IMR-90 (cell line): Measurements from ENCODE around the gene PPP1CA. TPM values are rescaled to one million over a fixed set of nuclear protein-coding genes. Genes with fewer than 3 reads are reported as not detected.

Experiments used
- ATAC-seq: fragments of 200-7000 bp; cut with Tn5 transposase; 2 replicates; pipeline ENCODE4 v1.9.1; 2020; ENCODE audit warnings: low read depth, mild to moderate bottlenecking, moderate library complexity
- BruUV-seq: library from RNA; stranded (reverse); fragments of 400-500 nt; replicated peaks from 2 replicates; lab custom pipeline; 2021; lab: Mats Ljungman, UMichigan
- CTCF ChIA-PET: fragments of 300-600 bp; formaldehyde crosslinking; extraction: SDS; loops from one replicate; lab custom pipeline; 2021; ENCODE audit warnings: antibody characterized with exemption; lab: Yijun Ruan, JAX
- POLR2A ChIA-PET: fragments of 300-600 bp; sonication (Branson Sonifier 250); formaldehyde crosslinking; loops from one replicate; lab custom pipeline; 2022; ENCODE audit warnings: antibody characterized with exemption; ENCODE audit not compliant: unreplicated experiment; lab: Charles Lee
- DNase-seq: peaks from one replicate; pipeline ENCODE4 v3.0.0; 2013
- H2AFZ ChIP-seq: replicated peaks from 2 replicates; pipeline ENCODE3; 2013; ENCODE audit warnings: low read length, mild to moderate bottlenecking; ENCODE audit not compliant: poor library complexity
- H2AK5ac ChIP-seq: 2 replicates; pipeline ENCODE4 v1.6.1; 2013; ENCODE audit warnings: low read depth, low read length, inconsistent platforms
- H2AK9ac ChIP-seq: replicated peaks from 2 replicates; pipeline ENCODE3; 2013; ENCODE audit warnings: mild to moderate bottlenecking, low read depth, low read length, moderate library complexity; ENCODE audit not compliant: poor library complexity
- H2BK120ac ChIP-seq: 2 replicates; pipeline ENCODE4 v1.6.1; 2013; ENCODE audit warnings: low read depth, low read length, inconsistent platforms
- H2BK15ac ChIP-seq: 3 replicates; pipeline ENCODE4 v1.6.1; 2013; ENCODE audit warnings: low read depth, low read length, inconsistent platforms
- H2BK20ac ChIP-seq: 2 replicates; pipeline ENCODE4 v1.6.1; 2013; ENCODE audit warnings: low read depth, mild to moderate bottlenecking, inconsistent platforms, low read length, moderate library complexity
- H2BK5ac ChIP-seq: 2 replicates; pipeline ENCODE4 v1.6.1; 2013; ENCODE audit warnings: mild to moderate bottlenecking, low read depth, low read length, inconsistent platforms; ENCODE audit not compliant: poor library complexity, severe bottlenecking
- H3K14ac ChIP-seq: replicated peaks from 2 replicates; pipeline ENCODE4 v1.6.1; 2013; ENCODE audit warnings: low read depth, low read length, inconsistent platforms
- H3K18ac ChIP-seq: 2 replicates; pipeline ENCODE4 v1.6.1; 2013; ENCODE audit warnings: low read depth, low read length, control low read depth
- H3K23ac ChIP-seq: 2 replicates; pipeline ENCODE4 v1.6.1; 2013; ENCODE audit warnings: low read depth, low read length, inconsistent platforms
- H3K27ac ChIP-seq: 2 replicates; pipeline ENCODE4 v1.5.1; 2013; ENCODE audit warnings: mild to moderate bottlenecking, control low read depth, low read length; ENCODE audit not compliant: insufficient read depth
- H3K27me3 ChIP-seq: 2 replicates; pipeline ENCODE4 v1.6.1; 2013; ENCODE audit warnings: low read length; ENCODE audit not compliant: control insufficient read depth, insufficient read depth
- H3K36me3 ChIP-seq: 2 replicates; pipeline ENCODE4 v1.6.1; 2013; ENCODE audit warnings: low read length, mixed read lengths; ENCODE audit not compliant: control insufficient read depth, insufficient read depth
- H3K4ac ChIP-seq: 2 replicates; pipeline ENCODE4 v1.6.1; 2013; ENCODE audit warnings: low read depth, low read length, inconsistent platforms
- H3K4me1 ChIP-seq: 2 replicates; pipeline ENCODE4 v1.6.1; 2013; ENCODE audit warnings: low read length, mixed read lengths; ENCODE audit not compliant: control insufficient read depth, insufficient read depth
- H3K4me2 ChIP-seq: 2 replicates; pipeline ENCODE4 v1.6.1; 2013; ENCODE audit warnings: low read depth, mild to moderate bottlenecking, control low read depth, low read length, moderate library complexity
- H3K4me3 ChIP-seq: 2 replicates; pipeline ENCODE4 v1.5.1; 2013; ENCODE audit warnings: low read depth, mild to moderate bottlenecking, control low read depth, low read length, moderate library complexity; ENCODE audit not compliant: insufficient read depth
- H3K56ac ChIP-seq: 2 replicates; pipeline ENCODE4 v1.6.1; 2013; ENCODE audit warnings: low read length, inconsistent platforms; ENCODE audit not compliant: insufficient read depth; ENCODE audit errors: extremely low read depth
- H3K79me1 ChIP-seq, 2 experiments: 2 replicates each; pipeline ENCODE4 v1.6.1; 2013; ENCODE audit warnings: low read length in 2 of 2, inconsistent platforms in 1 of 2, low read depth in 1 of 2
- H3K9ac ChIP-seq: 2 replicates; pipeline ENCODE4 v1.6.1; 2013; ENCODE audit warnings: low read depth, low read length, control low read depth
- H3K9me1 ChIP-seq: 2 replicates; pipeline ENCODE4 v1.6.1; 2013; ENCODE audit warnings: low read length, inconsistent platforms; ENCODE audit not compliant: insufficient read depth
- H3K9me3 ChIP-seq: 2 replicates; pipeline ENCODE4 v1.6.1; 2013; ENCODE audit warnings: low read length; ENCODE audit not compliant: control insufficient read depth, insufficient read depth
- H4K20me1 ChIP-seq: 2 replicates; pipeline ENCODE4 v1.6.1; 2013; ENCODE audit warnings: low read length, inconsistent platforms; ENCODE audit not compliant: insufficient read depth
- H4K5ac ChIP-seq: 2 replicates; pipeline ENCODE4 v1.6.1; 2013; ENCODE audit warnings: mild to moderate bottlenecking, low read depth, low read length, control low read depth
- H4K8ac ChIP-seq, 2 experiments: 2 replicates each; pipeline ENCODE4 v1.6.1; 2013; ENCODE audit warnings: low read depth in 2 of 2, low read length in 2 of 2, control low read depth in 1 of 2, inconsistent platforms in 1 of 2
- H4K91ac ChIP-seq: 2 replicates; pipeline ENCODE4 v1.6.1; 2013; ENCODE audit warnings: low read depth, low read length, inconsistent platforms; ENCODE audit not compliant: insufficient read depth
- CEBPB ChIP-seq: IDR thresholded peaks from 2 replicates; pipeline ENCODE4 v1.6.1; 2012; ENCODE audit warnings: low read depth, low read length, improper control_type of control experiment
- MAZ ChIP-seq: IDR thresholded peaks from 2 replicates; pipeline ENCODE4 v1.6.1; 2012; ENCODE audit warnings: low read depth, mild to moderate bottlenecking, low read length, improper control_type of control experiment, moderate library complexity, borderline replicate concordance
- RAD21 ChIP-seq: IDR thresholded peaks from 2 replicates; pipeline ENCODE4 v1.6.1; 2012; ENCODE audit warnings: low read length, improper control_type of control experiment
- WGBS, 2 experiments: methylation state at CpG; one replicate each; pipeline versions ENCODE4 v1.1.5 to v1.1.7; 2013; ENCODE audit warnings: missing lambda C conversion rate in 2 of 2; ENCODE audit not compliant: insufficient read length in 1 of 2; ENCODE audit errors: extremely low coverage in 2 of 2; 5-methylcytosine and 5-hydroxymethylcytosine counted together
- dilution Hi-C: fragments of 300-500 bp; cut with HindIII; formaldehyde crosslinking; loops from one replicate; pipeline ENCODE4 v1.14.3; 2018; ENCODE audit warnings: low sequenced_read_pairs; ENCODE audit not compliant: unreplicated experiment
- in situ Hi-C: fragments of 300-500 bp; cut with MboI; formaldehyde crosslinking; loops from 3 replicates; pipeline ENCODE4 v1.14.3; 2019; ENCODE audit warnings: low sequenced_read_pairs, inconsistent platforms, mixed read lengths
- intact Hi-C: fragments of 100-400 bp; cut with micrococcal nuclease; formaldehyde crosslinking; loops from 2 replicates; pipeline ENCODE4 v1.10.0; 2022
- polyA plus RNA-seq, 3 experiments: library from polyadenylated mRNA; depleted of rRNA; stranded (reverse); fragments of >200 nt; gene quantifications; 2 replicates each; pipeline ENCODE4 v1.2.3, GENCODE V29; 2012; ENCODE audit warnings: low replicate concordance in 1 of 3
- total RNA-seq: library from RNA; depleted of rRNA; stranded (reverse); fragments of >200 nt; gene quantifications from 2 replicates; pipeline ENCODE4 v1.2.3, GENCODE V29; 2012
- TF ChIP-seq, protein P1 (sequence below): fragments of 150-350 bp; IDR thresholded peaks from 2 replicates; pipeline ENCODE4 v1.6.1; 2016; ENCODE audit warnings: low read depth, mild to moderate bottlenecking, low read length, moderate library complexity, borderline replicate concordance

Gene PPP1CA
- total and polyA plus RNA-seq, 2 of the 4 experiments (the other 2 are of a cell fraction) = 228 to 313 TPM

GRCh38 chr11:67374571-67375281 is 26.9 kb downstream of the PPP1CA start:
- BruUV-seq = no TSS peak
- peak; percentile 0; the same call in 1 of the 2 replicates for ATAC-seq

More at GRCh38 chr11:67374571-67375281, 26.9 kb downstream of the PPP1CA start:
- H3K18ac ChIP-seq = peak overlapping the region; percentile 75
- dilution Hi-C loops (no loop called here), in situ Hi-C loops (no loop called here), intact Hi-C loops (no loop called here)
- no CpG with 5 or more reads among the region's 9 CpGs for WGBS, 2 experiments
- H3K36me3 ChIP-seq = peaks cover 3% of the 10 kb centered on the region; the same call in 1 of the 2 replicates
- peaks cover 20% of the 10 kb centered on the region for H3K9me1 ChIP-seq
- H2BK15ac ChIP-seq = peak overlapping the region; percentile 96
- peak overlapping the region; percentile 96 for H2AK5ac ChIP-seq
- ChIA-PET POLR2A (interaction anchor here (0.6 to 1.7 kb wide), 3 partner anchors 22 to 53 kb away, joined by 7 to 11 read pairs (median 9); partner anchors contain the start of gene POLD4), CTCF (interaction anchor here (0.6 to 1.1 kb wide), 3 partner anchors 13 to 110 kb away, joined by 3 to 4 read pairs (median 4); no protein-coding TSS in a partner anchor)
- H3K79me1 ChIP-seq = peaks cover 0 to 27% of the 10 kb centered on the region in 2 experiments; a peak in 3 of 4 replicates
- no peak for DNase-seq
- peak overlapping the region; percentile 78 for H4K5ac ChIP-seq
- H3K27ac ChIP-seq = peak overlapping the region; percentile 94
- H2BK120ac ChIP-seq = peak overlapping the region; percentile 93
- peak overlapping the region; percentile 78 for H3K56ac ChIP-seq
- peaks cover 23% of the 10 kb centered on the region for H4K20me1 ChIP-seq
- TF ChIP-seq, protein P1, sequence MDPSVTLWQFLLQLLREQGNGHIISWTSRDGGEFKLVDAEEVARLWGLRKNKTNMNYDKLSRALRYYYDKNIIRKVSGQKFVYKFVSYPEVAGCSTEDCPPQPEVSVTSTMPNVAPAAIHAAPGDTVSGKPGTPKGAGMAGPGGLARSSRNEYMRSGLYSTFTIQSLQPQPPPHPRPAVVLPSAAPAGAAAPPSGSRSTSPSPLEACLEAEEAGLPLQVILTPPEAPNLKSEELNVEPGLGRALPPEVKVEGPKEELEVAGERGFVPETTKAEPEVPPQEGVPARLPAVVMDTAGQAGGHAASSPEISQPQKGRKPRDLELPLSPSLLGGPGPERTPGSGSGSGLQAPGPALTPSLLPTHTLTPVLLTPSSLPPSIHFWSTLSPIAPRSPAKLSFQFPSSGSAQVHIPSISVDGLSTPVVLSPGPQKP = no peak
- TF ChIP-seq RAD21 (no peak), MAZ (no peak), CEBPB (no peak)
- H3K9ac ChIP-seq = peak overlapping the region; percentile 55
- peak overlapping the region; percentile 35 for H3K14ac ChIP-seq
- peak overlapping the region; percentile 95 for H2AK9ac ChIP-seq
- peak overlapping the region; percentile 93 for H2BK5ac ChIP-seq
- H2BK20ac ChIP-seq = peak overlapping the region; percentile 87
- no peaks in the 10 kb centered on the region for H3K27me3 ChIP-seq
- H3K4ac ChIP-seq = peak overlapping the region; percentile 96
- H4K91ac ChIP-seq = peak overlapping the region; percentile 96
- peak overlapping the region; percentile 75 for H2AFZ ChIP-seq
- peak overlapping the region; percentile 86 for H3K23ac ChIP-seq
- H4K8ac ChIP-seq = peak overlapping the region; percentile 82 to 89
- no peaks in the 10 kb centered on the region for H3K9me3 ChIP-seq
- H3K4me1 ChIP-seq = peaks cover 42% of the 10 kb centered on the region
- peak overlapping the region; percentile 32 for H3K4me2 ChIP-seq
- no peak overlapping the region for H3K4me3 ChIP-seq
